Measurements from ENCODE around the gene PBX3. TPM values are rescaled to one million over a fixed set of nuclear protein-coding genes. Genes with fewer than 3 reads are reported as not detected.

PBX3 gene
- total RNA-seq, 2 experiments from 2014 or later, result 25.3 to 30.8 TPM

DNA sequence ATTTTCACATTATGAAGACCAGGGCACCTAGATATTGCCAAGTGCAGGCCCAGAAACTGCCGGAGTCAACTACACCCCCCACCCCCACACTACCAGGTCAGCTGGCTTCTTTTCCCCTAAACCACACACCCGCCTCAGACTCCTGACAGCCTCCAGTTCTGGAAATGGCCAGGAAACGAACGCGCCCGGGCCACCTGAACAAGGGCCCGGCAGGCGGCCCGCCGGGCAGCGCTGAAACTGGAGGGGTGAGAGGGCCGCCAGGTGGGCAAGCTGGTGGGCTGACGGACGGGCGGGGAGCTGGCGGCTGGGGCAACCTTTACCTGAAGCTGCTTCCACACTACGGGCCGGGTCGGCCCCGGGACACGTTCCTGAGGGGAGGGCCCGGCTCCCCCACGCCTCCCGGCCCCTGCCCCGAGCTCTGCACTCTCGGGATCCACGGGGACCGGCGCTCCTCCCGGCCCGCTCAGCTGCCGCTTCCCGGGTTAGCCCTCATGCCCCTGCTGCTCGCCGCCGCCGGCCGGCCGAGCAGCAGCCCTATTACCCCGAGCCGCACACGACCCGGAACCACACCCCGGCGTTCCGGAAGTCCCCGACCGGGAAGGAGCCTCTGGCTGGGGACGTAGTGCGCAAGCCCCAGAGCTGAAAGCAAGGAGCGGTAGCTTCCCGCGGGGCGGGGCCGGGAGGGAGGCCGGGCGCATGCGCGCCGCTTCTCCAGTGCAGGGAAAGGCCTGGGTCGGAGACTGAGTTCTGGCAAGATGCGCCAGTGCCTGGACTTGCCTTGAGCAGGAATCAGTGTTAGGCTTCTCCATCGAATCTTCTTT, 40.3 kb upstream of the PBX3 start, which contains the start of gene MAPKAP1:
Gene MAPKAP1 (minus strand): TSS at position 558 of the 821 bp plus-strand sequence. CDS start 34,634 bp downstream, outside the sequence.
- peaks cover 51% of the 10 kb centered on the region for H3K4me1 Mint-ChIP-seq (ENCODE audit: low read depth)
- CTCF ChIA-PET, result no interaction called here

DNA sequence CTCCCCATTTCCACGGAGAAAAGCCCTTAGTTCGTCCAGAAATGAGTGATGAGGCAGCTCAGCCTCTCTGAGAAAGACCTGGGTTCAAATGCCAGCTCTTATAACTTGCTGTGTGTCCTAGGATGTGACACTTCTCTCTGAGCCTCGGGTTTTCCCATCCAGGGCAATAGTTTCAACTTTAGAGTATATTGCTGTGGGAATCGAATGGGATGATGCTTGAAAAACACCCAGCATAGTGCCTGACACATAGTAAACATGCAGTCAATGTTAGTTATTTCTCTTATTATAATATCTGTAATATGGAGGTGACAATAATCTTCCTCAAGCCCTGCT, 39.7 kb upstream of the PBX3 start:
- no peaks in the 10 kb centered on the region for H3K36me3 ChIP-seq (ENCODE audit: insufficient read depth, low read length)
- peak overlapping the region; percentile 59 for H3K4me3 ChIP-seq (ENCODE audit: low read length)
- DNase-seq (no peak), ATAC-seq (ENCODE audit: poor library complexity) (no peak)
- H3K27me3 ChIP-seq (ENCODE audit: control insufficient read depth in 1 of 2, insufficient read depth in 2 of 2, low read length in 2 of 2), result no peaks in the 10 kb centered on the region
- ChIA-PET CTCF (no interaction called here), POLR2A (interaction anchor here (1.0 to 1.8 kb wide), 6 partner anchors 38 to 213 kb away, joined by 3 to 15 read pairs (median 6); no protein-coding TSS in a partner anchor)
- peak overlapping the region; percentile 26 to 67 for H3K27ac ChIP-seq (ENCODE audit: low read depth in 1 of 2, low read length in 2 of 2)
- peaks cover 28% of the 10 kb centered on the region for H3K4me1 ChIP-seq (ENCODE audit: insufficient read depth, low read length)
- H3K4me1 Mint-ChIP-seq (ENCODE audit: low read depth), result peaks cover 50% of the 10 kb centered on the region
- peak overlapping the region; percentile 89 for H3K27ac Mint-ChIP-seq
- no peaks in the 10 kb centered on the region for H3K9me3 Mint-ChIP-seq
- H3K4me3 Mint-ChIP-seq, result peak overlapping the region; percentile 89
- H3K27me3 Mint-ChIP-seq, result peaks cover 7% of the 10 kb centered on the region
- intact Hi-C loops (cut with DNase I, micrococcal nuclease), result loop anchor here (1.0 to 5.0 kb wide), 3 partner anchors 38 to 840 kb away; partner anchors contain the start of gene PBX3 (in 1 of the 2)
- peaks cover 6% of the 10 kb centered on the region for H3K36me3 Mint-ChIP-seq (ENCODE audit: low read depth)
- TF ChIP-seq, protein P1, sequence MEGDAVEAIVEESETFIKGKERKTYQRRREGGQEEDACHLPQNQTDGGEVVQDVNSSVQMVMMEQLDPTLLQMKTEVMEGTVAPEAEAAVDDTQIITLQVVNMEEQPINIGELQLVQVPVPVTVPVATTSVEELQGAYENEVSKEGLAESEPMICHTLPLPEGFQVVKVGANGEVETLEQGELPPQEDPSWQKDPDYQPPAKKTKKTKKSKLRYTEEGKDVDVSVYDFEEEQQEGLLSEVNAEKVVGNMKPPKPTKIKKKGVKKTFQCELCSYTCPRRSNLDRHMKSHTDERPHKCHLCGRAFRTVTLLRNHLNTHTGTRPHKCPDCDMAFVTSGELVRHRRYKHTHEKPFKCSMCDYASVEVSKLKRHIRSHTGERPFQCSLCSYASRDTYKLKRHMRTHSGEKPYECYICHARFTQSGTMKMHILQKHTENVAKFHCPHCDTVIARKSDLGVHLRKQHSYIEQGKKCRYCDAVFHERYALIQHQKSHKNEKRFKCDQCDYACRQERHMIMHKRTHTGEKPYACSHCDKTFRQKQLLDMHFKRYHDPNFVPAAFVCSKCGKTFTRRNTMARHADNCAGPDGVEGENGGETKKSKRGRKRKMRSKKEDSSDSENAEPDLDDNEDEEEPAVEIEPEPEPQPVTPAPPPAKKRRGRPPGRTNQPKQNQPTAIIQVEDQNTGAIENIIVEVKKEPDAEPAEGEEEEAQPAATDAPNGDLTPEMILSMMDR (IDR thresholded peaks at IDR 0.05), result no peak
- no peaks in the 10 kb centered on the region for H3K9me3 ChIP-seq (ENCODE audit: control insufficient read depth in 1 of 2, insufficient read depth in 1 of 2, low read length in 2 of 2)

More for the DNA sequence above, 40.3 kb upstream of the PBX3 start, which contains the start of gene MAPKAP1:
- Mint-ChIP-seq H3K27ac (peak within 1 kb of the TSS; percentile 89), H3K9me3 (no peaks in the 10 kb centered on the region), H3K36me3 (ENCODE audit: low read depth) (peaks cover 6% of the 10 kb centered on the region), H3K4me3 (peak within 1 kb of the TSS; percentile 89), H3K27me3 (peaks cover 7% of the 10 kb centered on the region)
- Histone ChIP-seq H3K27ac (ENCODE audit: low read depth in 1 of 2, low read length in 2 of 2) (peak within 1 kb of the TSS; percentile 26 to 67), H3K4me3 (ENCODE audit: low read length) (peak within 1 kb of the TSS; percentile 59), H3K36me3 (ENCODE audit: insufficient read depth, low read length) (no peaks in the 10 kb centered on the region), H3K27me3 (ENCODE audit: control insufficient read depth in 1 of 2, insufficient read depth in 2 of 2, low read length in 2 of 2) (no peaks in the 10 kb centered on the region), H3K4me1 (ENCODE audit: insufficient read depth, low read length) (peaks cover 28% of the 10 kb centered on the region), H3K9me3 (ENCODE audit: control insufficient read depth in 1 of 2, insufficient read depth in 1 of 2, low read length in 2 of 2) (no peaks in the 10 kb centered on the region)
- POLR2A ChIA-PET, result interaction anchor here (1.0 to 1.8 kb wide), 6 partner anchors 39 to 214 kb away, joined by 3 to 15 read pairs (median 6); no protein-coding TSS in a partner anchor
- ATAC-seq (ENCODE audit: poor library complexity) (peak; percentile 98), DNase-seq (peak; percentile 81 to 98 (median 92))
- intact Hi-C loops (cut with DNase I, micrococcal nuclease), result loop anchor here (1.0 to 5.0 kb wide), 3 partner anchors 38 to 840 kb away; partner anchors contain the start of gene PBX3 (in 1 of the 2)
- TF ChIP-seq, protein P1 (IDR thresholded peaks at IDR 0.05), result no peak

DNA sequence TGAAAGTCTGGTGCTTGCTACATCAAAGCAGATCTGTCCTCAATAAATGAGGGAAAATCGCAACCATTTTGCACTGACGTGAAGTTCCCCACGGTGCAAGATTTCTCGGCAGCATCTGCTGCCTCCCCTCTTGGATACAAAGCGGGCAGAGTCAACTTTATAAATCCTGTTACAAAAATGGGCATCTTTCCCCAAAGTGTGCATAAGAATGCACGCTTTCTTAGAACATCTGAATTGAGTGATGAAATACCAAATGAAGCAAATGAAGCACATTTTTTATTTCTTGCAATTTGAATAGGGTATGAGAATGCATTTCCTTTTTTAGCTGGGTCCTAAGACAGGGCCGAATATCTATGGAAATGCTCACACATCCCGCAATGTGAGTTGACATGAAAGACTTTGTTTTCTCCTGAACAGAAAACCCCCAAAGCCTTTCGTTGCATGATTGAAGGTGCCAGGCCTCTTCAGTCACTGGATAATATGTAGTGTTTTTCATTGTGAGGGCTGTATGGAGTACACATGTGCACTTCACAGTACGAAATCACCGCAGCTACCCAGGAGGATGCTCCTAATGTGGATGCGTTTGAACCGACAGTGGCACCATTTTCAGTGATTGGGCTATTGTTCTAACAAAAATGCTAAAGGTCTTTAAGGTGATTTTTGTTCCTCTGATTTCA, 20.6 kb upstream of the PBX3 start:
- intact Hi-C loops (cut with DNase I, micrococcal nuclease), result no loop called here
- Mint-ChIP-seq H3K27me3 (no peaks in the 10 kb centered on the region), H3K36me3 (ENCODE audit: low read depth) (no peaks in the 10 kb centered on the region), H3K9me3 (no peaks in the 10 kb centered on the region), H3K4me1 (ENCODE audit: low read depth) (no peaks in the 10 kb centered on the region), H3K27ac (no peak overlapping the region), H3K4me3 (no peak overlapping the region)
- ChIA-PET POLR2A (no interaction called here), CTCF (interaction anchor here (1.2 kb wide), 1 partner anchor 19 kb away, joined by 4 read pairs; no protein-coding TSS in a partner anchor)
- H3K4me1 ChIP-seq (ENCODE audit: insufficient read depth, low read length), result no peaks in the 10 kb centered on the region
- no peak for DNase-seq
- no peak overlapping the region for H3K4me3 ChIP-seq (ENCODE audit: low read length)
- TF ChIP-seq, protein P1 (IDR thresholded peaks at IDR 0.05), result no peak
- H3K36me3 ChIP-seq (ENCODE audit: insufficient read depth, low read length), result no peaks in the 10 kb centered on the region
- no peaks in the 10 kb centered on the region for H3K9me3 ChIP-seq (ENCODE audit: control insufficient read depth in 1 of 2, insufficient read depth in 1 of 2, low read length in 2 of 2)
- no peak for ATAC-seq (ENCODE audit: poor library complexity)
- H3K27me3 ChIP-seq (ENCODE audit: control insufficient read depth in 1 of 2, insufficient read depth in 2 of 2, low read length in 2 of 2), result no peaks in the 10 kb centered on the region
- no peak overlapping the region for H3K27ac ChIP-seq (ENCODE audit: low read depth in 1 of 2, low read length in 2 of 2)

All from CD4-positive, alpha-beta T cell (primary cell).